ENCODE measurements around the gene COX4I1. TPM values are rescaled to one million over a fixed set of nuclear protein-coding genes. Genes with fewer than 3 reads are reported as not detected.

Gene COX4I1
- total and polyA plus RNA-seq, 2 donors (not counting 1 experiment from before 2014, with no cell fraction given), result 759 to 813 TPM

- Histone ChIP-seq H3K4me3 (ENCODE audit: control extremely low read depth in 1 of 5, extremely low read depth in 1 of 5, insufficient read depth in 1 of 5, low read depth in 2 of 5, low read length in 4 of 5) (peak overlapping the region in 4 of 5 experiments; percentile 11 to 28 (median 16)), H3K4me1 (ENCODE audit: control insufficient read depth in 2 of 2, insufficient read depth in 2 of 2, low read length in 2 of 2) (peaks cover 50 to 51% of the 10 kb centered on the region in 2 donors), H3K27ac (ENCODE audit: low read length in 2 of 2) (peak overlapping the region; percentile 55 to 58), H2AFZ (ENCODE audit: insufficient read depth, low read depth, low read length, poor library complexity, severe bottlenecking) (peak overlapping the region; percentile 74), H3K9me3 (ENCODE audit: control extremely low read depth in 1 of 3, control insufficient read depth in 2 of 3, insufficient read depth in 1 of 3, low read length in 2 of 3) (peaks cover 0 to 49% (median 6%) of the 10 kb centered on the region in 3 donors), H3K27me3 (replicated peaks in 1 of 4; ENCODE audit: control extremely low read depth in 1 of 4, control insufficient read depth in 3 of 4, insufficient read depth in 4 of 4, low read length in 3 of 4) (peaks cover 0 to 6% (median 0%) of the 10 kb centered on the region in 4 experiments), H3K79me2 (ENCODE audit: control insufficient read depth, insufficient read depth, low read length) (no peaks in the 10 kb centered on the region), H3K36me3 (replicated peaks in 1 of 2; ENCODE audit: control extremely low read depth in 1 of 2, control insufficient read depth in 1 of 2, extremely low read depth in 1 of 2, insufficient read depth in 2 of 2, low read length in 1 of 2) (no peaks in the 10 kb centered on the region), H3K4me2 (replicated peaks; ENCODE audit: low read depth, low read length, poor library complexity, severe bottlenecking) (peak overlapping the region; percentile 80), H4K20me1 (ENCODE audit: control insufficient read depth, insufficient read depth, low read length, poor library complexity, severe bottlenecking) (no peaks in the 10 kb centered on the region), H3K9ac (ENCODE audit: low read length) (peak overlapping the region; percentile 46)
- no peaks in the 10 kb centered on the region for H3K27me3 Mint-ChIP-seq
- peak overlapping the region; percentile 84 for H3K27ac Mint-ChIP-seq
- peak; percentile 42 for DNase-seq
- ATAC-seq (ENCODE audit: low read depth), result no peak
- H3K4me1 Mint-ChIP-seq, result peaks cover 64% of the 10 kb centered on the region
- 11% methylated on average over 24 of the region's 24 CpGs for WGBS (ENCODE audit: insufficient coverage)
- CTCF ChIA-PET, result interaction anchor here (1.1 to 2.1 kb wide), 4 partner anchors 9 to 690 kb away, joined by 3 to 23 read pairs (median 6); no protein-coding TSS in a partner anchor
- intact Hi-C loops (cut with micrococcal nuclease), result no loop called here
- peaks cover 6% of the 10 kb centered on the region for H3K9me3 Mint-ChIP-seq (ENCODE audit: insufficient read depth)
- TF ChIP-seq EZH2 (IDR thresholded peaks at IDR 0.05; ENCODE audit: borderline replicate concordance, insufficient read depth, low read depth, low read length, poor library complexity, severe bottlenecking) (no peak), CTCF (IDR thresholded peaks at IDR 0.05) (no peak)
- POLR2A ChIA-PET, result interaction anchor here (0.6 to 1.6 kb wide), 5 partner anchors 32 to 161 kb away, joined by 3 to 6 read pairs (median 5); no protein-coding TSS in a partner anchor
- peak overlapping the region; percentile 70 for H3K4me3 Mint-ChIP-seq
Observed at GRCh38 chr16:85829751-85830445, 30.4 kb downstream of the COX4I1 start.

GRCh38 chr16:85830821-85831220 lies 31.3 kb downstream of the COX4I1 start:
- Histone ChIP-seq H3K79me2 (ENCODE audit: control insufficient read depth, insufficient read depth, low read length) (no peaks in the 10 kb centered on the region), H3K4me2 (replicated peaks; ENCODE audit: low read depth, low read length, poor library complexity, severe bottlenecking) (no peak overlapping the region), H3K9ac (ENCODE audit: low read length) (no peak overlapping the region), H3K27ac (ENCODE audit: low read length in 2 of 2) (no peak overlapping the region), H4K20me1 (ENCODE audit: control insufficient read depth, insufficient read depth, low read length, poor library complexity, severe bottlenecking) (no peaks in the 10 kb centered on the region), H3K36me3 (replicated peaks in 1 of 2; ENCODE audit: control extremely low read depth in 1 of 2, control insufficient read depth in 1 of 2, extremely low read depth in 1 of 2, insufficient read depth in 2 of 2, low read length in 1 of 2) (no peaks in the 10 kb centered on the region), H2AFZ (ENCODE audit: insufficient read depth, low read depth, low read length, poor library complexity, severe bottlenecking) (no peak overlapping the region), H3K27me3 (replicated peaks in 1 of 4; ENCODE audit: control extremely low read depth in 1 of 4, control insufficient read depth in 3 of 4, insufficient read depth in 4 of 4, low read length in 3 of 4) (peaks cover 0 to 6% (median 0%) of the 10 kb centered on the region in 4 experiments), H3K4me3 (ENCODE audit: control extremely low read depth in 1 of 5, extremely low read depth in 1 of 5, insufficient read depth in 1 of 5, low read depth in 2 of 5, low read length in 4 of 5) (no peak overlapping the region), H3K4me1 (ENCODE audit: control insufficient read depth in 2 of 2, insufficient read depth in 2 of 2, low read length in 2 of 2) (peaks cover 50 to 51% of the 10 kb centered on the region in 2 donors), H3K9me3 (ENCODE audit: control extremely low read depth in 1 of 3, control insufficient read depth in 2 of 3, insufficient read depth in 1 of 3, low read length in 2 of 3) (peaks cover 0 to 45% (median 6%) of the 10 kb centered on the region in 3 donors)
- DNase-seq (no peak), ATAC-seq (ENCODE audit: low read depth) (no peak)
- TF ChIP-seq EZH2 (IDR thresholded peaks at IDR 0.05; ENCODE audit: borderline replicate concordance, insufficient read depth, low read depth, low read length, poor library complexity, severe bottlenecking), result no peak
- no peak for TF ChIP-seq CTCF (IDR thresholded peaks at IDR 0.05)
- H3K27me3 Mint-ChIP-seq, result no peaks in the 10 kb centered on the region
- intact Hi-C loops (cut with micrococcal nuclease), result no loop called here
- CTCF ChIA-PET, result interaction anchor here (1.0 to 2.1 kb wide), 5 partner anchors 9 to 689 kb away, joined by 3 to 23 read pairs (median 4); no protein-coding TSS in a partner anchor
- H3K27ac Mint-ChIP-seq, result peak overlapping the region; percentile 5
- POLR2A ChIA-PET, result interaction anchor here (1.4 kb wide), 1 partner anchor 71 kb away, joined by 5 read pairs; no protein-coding TSS in a partner anchor
- 63% methylated on average over 2 of the region's 9 CpGs for WGBS (ENCODE audit: insufficient coverage)
- H3K9me3 Mint-ChIP-seq (ENCODE audit: insufficient read depth), result peaks cover 6% of the 10 kb centered on the region
- H3K4me3 Mint-ChIP-seq, result no peak overlapping the region
- peaks cover 59% of the 10 kb centered on the region for H3K4me1 Mint-ChIP-seq

All from B cell (primary cell).